Measurements from ENCODE around the gene CAMK4.
A peak's percentile ranks its signal among the peaks of the same experiment; 100 is the strongest.
"Not testable (repeated sequence)": the region's sequence is repeated elsewhere in the genome, so short reads cannot be mapped to it uniquely, and the experiment has no call there.

The CAMK4 gene

GRCh38 chr5:111295649-111296048 is 71.5 kb downstream of the CAMK4 start:
- H3K4me3 ChIP-seq (ENCODE audit: control insufficient read depth, low read depth, low read length): no peak overlapping the region
- no peak for DNase-seq (ENCODE audit: low read depth)

GRCh38 chr5:111296570-111296969 is 72.4 kb downstream of the CAMK4 start:
- DNase-seq (ENCODE audit: low read depth): no peak
- no peak overlapping the region for H3K4me3 ChIP-seq (ENCODE audit: control insufficient read depth, low read depth, low read length)
- TF ChIP-seq CTCF (conservative IDR thresholded peaks at IDR 0.05; ENCODE audit: control insufficient read depth, insufficient read depth, low read depth, low read length): no peak

More at GRCh38 chr5:111295649-111296048, 71.5 kb downstream of the CAMK4 start:
- TF ChIP-seq CTCF (conservative IDR thresholded peaks at IDR 0.05; ENCODE audit: control insufficient read depth, insufficient read depth, low read depth, low read length): no peak

- no peak overlapping the region for H3K4me3 ChIP-seq (ENCODE audit: control insufficient read depth, low read depth, low read length)
- no peak for TF ChIP-seq CTCF (conservative IDR thresholded peaks at IDR 0.05; ENCODE audit: control insufficient read depth, insufficient read depth, low read depth, low read length)
- peak; percentile 6 for DNase-seq (ENCODE audit: low read depth)
Observed at GRCh38 chr5:111299067-111299481, 74.9 kb downstream of the CAMK4 start.

- no peak overlapping the region for H3K4me3 ChIP-seq (ENCODE audit: control insufficient read depth, low read depth, low read length)
- no peak for DNase-seq (ENCODE audit: low read depth)
- TF ChIP-seq CTCF (conservative IDR thresholded peaks at IDR 0.05; ENCODE audit: control insufficient read depth, insufficient read depth, low read depth, low read length): no peak
Observed at GRCh38 chr5:111299831-111300432, 75.7 kb downstream of the CAMK4 start.

- no peak for DNase-seq (ENCODE audit: low read depth)
- no peak overlapping the region for H3K4me3 ChIP-seq (ENCODE audit: control insufficient read depth, low read depth, low read length)
- TF ChIP-seq CTCF (conservative IDR thresholded peaks at IDR 0.05; ENCODE audit: control insufficient read depth, insufficient read depth, low read depth, low read length): no peak
Observed at GRCh38 chr5:111301264-111301663, 77.1 kb downstream of the CAMK4 start.

GRCh38 chr5:111302043-111302442 is 77.9 kb downstream of the CAMK4 start:
- not testable (repeated sequence) for H3K4me3 ChIP-seq (ENCODE audit: control insufficient read depth, low read depth, low read length)

GRCh38 chr5:111308951-111309350 is 84.8 kb downstream of the CAMK4 start:
- TF ChIP-seq CTCF (conservative IDR thresholded peaks at IDR 0.05; ENCODE audit: control insufficient read depth, insufficient read depth, low read depth, low read length): no peak
- no peak for DNase-seq (ENCODE audit: low read depth)
- H3K4me3 ChIP-seq (ENCODE audit: control insufficient read depth, low read depth, low read length): no peak overlapping the region

More at GRCh38 chr5:111302043-111302442, 77.9 kb downstream of the CAMK4 start:
- not testable (repeated sequence) for DNase-seq (ENCODE audit: low read depth)

All from fibroblast of mammary gland (primary cell).